Mesendoderm (in vitro differentiated cells): Measurements from ENCODE around the gene C10orf95.

Experiments used
- DNase-seq: peaks from one replicate; pipeline ENCODE4 v3.0.0; 2013
- H2AK5ac ChIP-seq: 2 replicates; pipeline ENCODE4 v1.6.1; 2013; ENCODE audit warnings: low read length, inconsistent platforms
- H2BK120ac ChIP-seq: 2 replicates; pipeline ENCODE4 v1.6.1; 2013; ENCODE audit warnings: low read depth, mild to moderate bottlenecking, low read length, moderate library complexity, mixed read lengths
- H2BK15ac ChIP-seq: replicated peaks from 2 replicates; pipeline ENCODE4 v1.6.1; 2013; ENCODE audit warnings: low read depth, mild to moderate bottlenecking, moderate library complexity
- H2BK5ac ChIP-seq: 2 replicates; pipeline ENCODE4 v1.6.1; 2013; ENCODE audit warnings: low read length, inconsistent platforms
- H3K18ac ChIP-seq: 2 replicates; pipeline ENCODE4 v1.6.1; 2013; ENCODE audit warnings: mild to moderate bottlenecking, low read length, mixed read lengths
- H3K23ac ChIP-seq: one replicate; pipeline ENCODE4 v1.6.1; 2013; ENCODE audit warnings: low read length
- H3K27ac ChIP-seq: 2 replicates; pipeline ENCODE4 v1.5.1; 2013; ENCODE audit warnings: low read depth, mild to moderate bottlenecking, inconsistent platforms, low read length, moderate library complexity
- H3K27me3 ChIP-seq: 2 replicates; pipeline ENCODE4 v1.6.1; 2013; ENCODE audit warnings: low read length, control low read depth, mild to moderate bottlenecking, inconsistent platforms; ENCODE audit not compliant: insufficient read depth, poor library complexity
- H3K36me3 ChIP-seq: 2 replicates; pipeline ENCODE4 v1.6.1; 2013; ENCODE audit warnings: low read length, inconsistent platforms; ENCODE audit not compliant: control insufficient read depth, insufficient read depth
- H3K4ac ChIP-seq: one replicate; pipeline ENCODE4 v1.6.1; 2013; ENCODE audit warnings: low read depth, mild to moderate bottlenecking, low read length, moderate library complexity
- H3K4me1 ChIP-seq: 2 replicates; pipeline ENCODE4 v1.6.1; 2013; ENCODE audit warnings: low read depth, low read length, inconsistent platforms; ENCODE audit not compliant: control insufficient read depth
- H3K4me2 ChIP-seq: 2 replicates; pipeline ENCODE4 v1.6.1; 2013; ENCODE audit warnings: low read length
- H3K4me3 ChIP-seq: 2 replicates; pipeline ENCODE4 v1.5.1; 2013; ENCODE audit warnings: mild to moderate bottlenecking, low read length
- H3K56ac ChIP-seq: one replicate; pipeline ENCODE4 v1.6.1; 2013; ENCODE audit warnings: low read length
- H3K79me1 ChIP-seq: 2 replicates; pipeline ENCODE4 v1.6.1; 2013; ENCODE audit warnings: low read length, inconsistent platforms
- H3K79me2 ChIP-seq: 2 replicates; pipeline ENCODE4 v1.6.1; 2013; ENCODE audit warnings: mild to moderate bottlenecking, low read length; ENCODE audit not compliant: control insufficient read depth, insufficient read depth
- H3K9ac ChIP-seq: 2 replicates; pipeline ENCODE4 v1.6.1; 2013; ENCODE audit warnings: low read length, inconsistent platforms
- H4K5ac ChIP-seq: one replicate; pipeline ENCODE4 v1.6.1; 2013; ENCODE audit warnings: low read length
- H4K8ac ChIP-seq: one replicate; pipeline ENCODE4 v1.6.1; 2013; ENCODE audit warnings: low read depth, mild to moderate bottlenecking, control low read depth, low read length, moderate library complexity
- WGBS: extraction: QIAGEN DNeasy Blood & Tissue Kit; methylation state at CpG from one replicate; pipeline ENCODE4 v1.1.7; 2013; ENCODE audit warnings: low lambda C conversion rate, missing lambda C conversion rate; ENCODE audit not compliant: insufficient coverage; ENCODE audit errors: extremely low coverage; 5-methylcytosine and 5-hydroxymethylcytosine counted together

C10orf95 gene

GRCh38 chr10:102461187-102462054, 10.1 kb upstream of the C10orf95 start:
- no peak overlapping the region for H3K23ac ChIP-seq
- peak overlapping the region; percentile 84 for H3K4me2 ChIP-seq
- no peak overlapping the region for H3K27ac ChIP-seq
- no peak overlapping the region for H4K5ac ChIP-seq
- H3K9ac ChIP-seq: peak overlapping the region; percentile 72
- H2BK15ac ChIP-seq: no peak overlapping the region
- no peak overlapping the region for H2BK5ac ChIP-seq
- H3K4me1 ChIP-seq: peaks cover 11% of the 10 kb centered on the region
- H3K27me3 ChIP-seq: no peaks in the 10 kb centered on the region
- peak overlapping the region; percentile 50 for H3K4me3 ChIP-seq
- no peak overlapping the region for H4K8ac ChIP-seq
- H3K79me1 ChIP-seq: no peaks in the 10 kb centered on the region
- peak overlapping the region; percentile 2 for H3K18ac ChIP-seq
- H3K56ac ChIP-seq: peak overlapping the region; percentile 86
- no peak overlapping the region for H2AK5ac ChIP-seq
- H3K79me2 ChIP-seq: no peaks in the 10 kb centered on the region
- peak; percentile 96 for DNase-seq
- H3K36me3 ChIP-seq: no peaks in the 10 kb centered on the region
- H3K4ac ChIP-seq: no peak overlapping the region
- no peak overlapping the region for H2BK120ac ChIP-seq
- no CpG with 5 or more reads among the region's 54 CpGs for WGBS

GRCh38 chr10:102460836-102461186, 9.5 kb upstream of the C10orf95 start:
- H4K5ac ChIP-seq: no peak overlapping the region
- peak overlapping the region; percentile 21 for H3K9ac ChIP-seq
- no peak overlapping the region for H2AK5ac ChIP-seq
- no peak overlapping the region for H4K8ac ChIP-seq
- H3K4me3 ChIP-seq: no peak overlapping the region
- H3K79me1 ChIP-seq: no peaks in the 10 kb centered on the region
- peaks cover 11% of the 10 kb centered on the region for H3K4me1 ChIP-seq
- WGBS: no CpG with 5 or more reads among the region's 8 CpGs
- H2BK5ac ChIP-seq: no peak overlapping the region
- no peak for DNase-seq
- no peak overlapping the region for H3K23ac ChIP-seq
- H3K4me2 ChIP-seq: no peak overlapping the region
- H3K27me3 ChIP-seq: no peaks in the 10 kb centered on the region
- no peak overlapping the region for H2BK15ac ChIP-seq
- no peak overlapping the region for H3K27ac ChIP-seq
- H3K36me3 ChIP-seq: no peaks in the 10 kb centered on the region
- H3K18ac ChIP-seq: peak overlapping the region; percentile 2
- no peaks in the 10 kb centered on the region for H3K79me2 ChIP-seq
- H2BK120ac ChIP-seq: no peak overlapping the region
- H3K4ac ChIP-seq: no peak overlapping the region
- peak overlapping the region; percentile 75 for H3K56ac ChIP-seq

GRCh38 chr10:102458656-102459055, 7.3 kb upstream of the C10orf95 start:
- Histone ChIP-seq H3K36me3 (peaks cover 2% of the 10 kb centered on the region), H3K23ac (no peak overlapping the region), H3K9ac (no peak overlapping the region), H2BK15ac (no peak overlapping the region), H3K18ac (no peak overlapping the region), H3K27me3 (no peaks in the 10 kb centered on the region), H4K5ac (no peak overlapping the region), H2BK5ac (no peak overlapping the region), H3K4me3 (no peak overlapping the region), H4K8ac (no peak overlapping the region), H3K27ac (no peak overlapping the region), H3K79me1 (no peaks in the 10 kb centered on the region), H3K79me2 (no peaks in the 10 kb centered on the region), H3K4me2 (no peak overlapping the region), H3K4ac (no peak overlapping the region), H3K4me1 (peaks cover 9% of the 10 kb centered on the region), H2AK5ac (no peak overlapping the region), H3K56ac (no peak overlapping the region), H2BK120ac (no peak overlapping the region)
- no CpG with 5 or more reads among the region's 4 CpGs for WGBS
- DNase-seq: no peak

- Histone ChIP-seq H3K27ac (no peak overlapping the region), H3K4me3 (no peak overlapping the region), H3K4ac (no peak overlapping the region), H4K5ac (no peak overlapping the region), H3K79me1 (peaks cover 4% of the 10 kb centered on the region), H2BK5ac (no peak overlapping the region), H3K79me2 (no peaks in the 10 kb centered on the region), H3K4me1 (peaks cover 9% of the 10 kb centered on the region), H4K8ac (no peak overlapping the region), H3K18ac (no peak overlapping the region), H3K27me3 (no peaks in the 10 kb centered on the region), H3K4me2 (no peak overlapping the region), H2AK5ac (no peak overlapping the region), H3K9ac (no peak overlapping the region), H3K23ac (no peak overlapping the region), H2BK120ac (no peak overlapping the region), H3K36me3 (peaks cover 4% of the 10 kb centered on the region), H3K56ac (no peak overlapping the region), H2BK15ac (no peak overlapping the region)
- no peak for DNase-seq
- WGBS: no CpG with 5 or more reads among the region's 9 CpGs
Observed at GRCh38 chr10:102457591-102458150, 6.3 kb upstream of the C10orf95 start.

GRCh38 chr10:102455893-102456471, 4.6 kb upstream of the C10orf95 start:
- Histone ChIP-seq H3K79me1 (peaks cover 10% of the 10 kb centered on the region), H3K79me2 (peaks cover 7% of the 10 kb centered on the region), H2BK15ac (no peak overlapping the region), H3K18ac (no peak overlapping the region), H2BK120ac (no peak overlapping the region), H3K27me3 (no peaks in the 10 kb centered on the region), H2AK5ac (no peak overlapping the region), H3K27ac (peak overlapping the region; percentile 22), H2BK5ac (no peak overlapping the region), H3K4ac (no peak overlapping the region), H3K23ac (no peak overlapping the region), H3K36me3 (peaks cover 6% of the 10 kb centered on the region), H3K4me1 (peaks cover 6% of the 10 kb centered on the region), H3K4me2 (no peak overlapping the region), H3K9ac (no peak overlapping the region), H4K8ac (no peak overlapping the region), H3K4me3 (no peak overlapping the region), H3K56ac (peak overlapping the region; percentile 15), H4K5ac (no peak overlapping the region)
- DNase-seq: peak; percentile 95
- WGBS: no CpG with 5 or more reads among the region's 7 CpGs
